GM21367 (cell line): ENCODE measurements around the gene GLP2R.
"Not testable (repeated sequence)": the region's sequence is repeated elsewhere in the genome, so short reads cannot be mapped to it uniquely, and the experiment has no call there.

Experiments used
- ATAC-seq: cut with Tn5 transposase; IDR thresholded peaks from one replicate; pipeline ENCODE4 v1.9.1; 2021; ENCODE audit not compliant: unreplicated experiment

The GLP2R gene

GRCh38 chr17:9918804-9919352 is 93.2 kb downstream of the GLP2R start:
- ATAC-seq, result no peak

DNA sequence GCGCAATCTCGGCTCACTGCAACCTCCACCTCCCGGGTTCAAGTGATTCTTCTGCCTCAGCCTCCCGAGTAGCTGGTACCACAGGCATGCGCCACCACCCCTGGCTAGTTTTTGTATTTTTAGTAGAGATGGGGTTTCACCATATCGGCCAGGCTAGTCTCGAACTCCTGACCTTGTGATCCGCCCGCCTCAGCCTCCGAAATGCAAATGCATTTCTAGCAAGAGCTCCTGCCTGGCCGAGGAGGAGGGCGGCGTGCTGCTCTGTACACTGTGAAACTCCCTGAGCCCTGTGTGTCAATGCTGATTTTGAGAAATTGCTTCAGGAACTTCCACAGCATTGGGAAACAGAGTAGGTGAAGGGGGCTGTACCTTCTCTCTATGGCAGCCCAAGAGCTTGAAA is 95.5 kb downstream of the GLP2R start:
- ATAC-seq, result not testable (repeated sequence)

DNA sequence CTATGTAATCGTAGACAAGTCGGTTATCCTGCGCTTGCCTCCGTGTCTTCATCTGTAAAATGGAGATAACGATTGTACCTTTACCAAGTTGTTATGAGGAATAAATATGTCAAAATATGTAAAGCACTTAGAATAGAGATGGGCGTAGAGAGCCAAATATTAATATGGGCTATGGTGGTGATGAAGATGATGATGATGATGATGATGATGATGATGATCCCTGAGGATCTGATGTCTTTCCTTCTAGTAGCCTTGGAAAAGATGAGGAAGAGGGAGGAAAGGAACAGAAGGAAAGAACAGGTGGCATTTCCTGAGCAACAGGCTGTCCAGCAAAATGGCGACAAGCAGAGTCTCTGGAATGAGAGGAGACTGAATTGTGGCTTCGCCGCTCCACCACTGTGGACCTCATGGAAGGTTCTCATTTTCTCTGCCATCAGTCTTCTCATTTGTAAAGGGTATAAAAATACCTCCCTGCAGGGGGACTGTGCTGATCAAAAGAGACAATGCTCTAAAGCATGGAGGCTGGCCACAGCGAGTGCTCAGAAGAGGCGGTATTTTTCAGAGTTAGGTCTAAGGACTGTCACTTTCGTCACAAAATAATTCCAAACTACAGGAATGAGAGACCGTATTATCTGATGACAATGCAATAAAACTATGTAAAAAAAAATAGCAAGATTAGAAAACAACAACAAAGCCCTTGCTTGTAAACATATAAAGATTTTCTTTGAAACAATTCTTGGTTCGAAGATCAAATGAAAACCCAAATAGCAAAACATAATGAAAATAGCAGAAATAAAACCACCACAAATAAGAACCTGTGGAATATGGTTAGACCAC is 96.5 kb downstream of the GLP2R start:
- ATAC-seq, result no peak

GRCh38 chr17:9924735-9925191 is 99.0 kb downstream of the GLP2R start:
- ATAC-seq, result peak; percentile 54

DNA sequence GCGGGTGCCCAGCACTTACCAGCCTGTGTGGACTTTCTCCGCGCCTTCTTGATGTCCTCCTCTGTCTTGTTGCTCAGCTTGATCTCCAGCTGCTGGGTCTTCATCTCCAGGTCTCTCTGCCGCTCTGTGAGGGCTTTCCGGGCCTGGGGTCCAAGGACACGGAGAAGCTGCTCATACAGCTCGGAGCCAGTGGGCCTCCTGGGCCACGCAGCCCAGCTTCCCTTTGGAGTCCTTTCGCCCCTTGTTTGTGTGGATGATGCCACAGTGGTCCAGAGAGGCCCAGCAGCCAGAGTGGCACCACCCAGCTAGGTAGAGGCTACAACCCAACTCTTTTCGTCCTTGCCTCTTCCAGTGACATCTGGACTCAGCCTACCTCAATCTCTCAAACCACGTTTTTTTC is 99.7 kb downstream of the GLP2R start:
- ATAC-seq, result no peak

DNA sequence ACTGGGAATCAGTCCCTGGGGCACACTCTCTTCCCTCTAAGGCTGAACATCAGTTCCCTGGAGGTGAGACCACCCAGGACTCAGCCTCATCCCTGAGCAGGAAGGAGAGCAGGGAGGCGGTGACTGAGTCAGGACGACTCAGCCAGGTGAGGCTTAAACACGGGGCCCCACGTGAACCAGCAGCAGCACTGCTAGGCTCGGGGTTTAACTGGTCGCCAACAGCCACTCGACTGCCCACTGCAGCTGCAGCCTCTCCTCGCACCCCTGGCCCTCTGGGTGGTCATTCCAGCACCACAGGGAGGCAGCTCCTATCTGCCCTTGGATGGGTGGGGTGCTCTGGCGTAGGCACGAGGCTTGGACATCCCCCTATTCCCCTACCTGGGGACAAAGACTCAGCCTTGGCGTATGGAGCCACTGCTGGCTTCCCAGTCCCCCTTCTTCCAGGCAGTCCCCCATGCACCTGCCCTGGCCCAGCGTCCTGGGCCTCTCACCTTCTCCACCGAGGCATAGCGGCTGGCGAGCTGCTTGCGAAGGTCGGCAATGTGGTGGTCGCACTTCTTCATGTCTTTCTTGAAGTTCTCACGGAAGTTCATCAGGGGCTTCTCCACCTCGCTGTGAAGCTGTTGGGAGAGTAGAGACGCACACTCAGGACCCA is 100.6 kb downstream of the GLP2R start:
- ATAC-seq, result no peak

GRCh38 chr17:9928601-9929333 is 103.0 kb downstream of the GLP2R start:
- no peak for ATAC-seq

GRCh38 chr17:9929871-9930270 is 104.1 kb downstream of the GLP2R start:
- ATAC-seq, result no peak

GRCh38 chr17:9931144-9931741 is 105.5 kb downstream of the GLP2R start:
- ATAC-seq, result no peak

DNA sequence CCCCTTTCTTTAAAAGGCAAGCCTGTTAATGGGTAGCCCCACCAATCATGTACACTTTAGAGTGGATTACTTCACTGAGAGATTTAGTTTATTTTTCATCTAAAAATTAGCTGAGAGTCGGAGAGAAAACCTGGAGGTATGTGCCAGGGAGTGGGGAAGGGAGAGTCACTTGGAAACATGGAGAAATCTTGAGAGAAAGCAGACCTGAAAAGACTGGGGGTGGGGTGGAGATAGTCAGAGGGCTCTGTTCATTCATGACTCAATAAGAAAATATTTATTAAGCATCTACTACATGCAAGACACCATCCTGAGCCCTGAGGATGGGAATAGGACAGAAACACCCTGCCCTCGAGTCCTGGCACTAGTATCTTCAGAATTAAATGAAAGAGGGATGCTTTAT is 106.8 kb downstream of the GLP2R start:
- ATAC-seq, result no peak

GRCh38 chr17:9934331-9934730 is 108.6 kb downstream of the GLP2R start:
- ATAC-seq, result no peak

DNA sequence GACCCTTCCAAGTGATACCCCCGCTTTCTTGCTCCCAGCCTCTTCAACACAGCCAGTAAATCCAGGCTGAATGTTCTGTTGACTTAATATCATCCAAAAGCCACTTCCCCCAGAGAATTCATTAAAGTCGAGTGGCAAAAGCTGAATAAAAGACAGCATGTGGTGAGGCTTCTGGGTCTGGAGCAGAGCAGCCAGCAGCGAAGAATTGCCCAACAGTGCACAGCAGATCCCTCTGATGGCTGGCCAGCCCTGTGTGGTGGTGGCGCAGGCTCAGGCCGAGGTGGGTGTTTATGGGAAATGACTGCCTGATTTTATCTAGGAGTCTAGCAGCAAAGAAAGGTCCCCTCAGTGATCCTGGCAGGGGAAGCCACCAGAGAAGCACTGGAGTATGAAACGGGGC is 109.7 kb downstream of the GLP2R start:
- ATAC-seq, result no peak

GRCh38 chr17:9936095-9936494 is 110.4 kb downstream of the GLP2R start:
- ATAC-seq, result no peak

- ATAC-seq, result no peak
Observed at GRCh38 chr17:9937241-9937761, 111.6 kb downstream of the GLP2R start.

GRCh38 chr17:9937901-9938300 is 112.2 kb downstream of the GLP2R start:
- no peak for ATAC-seq

GRCh38 chr17:9938764-9939163 is 113.0 kb downstream of the GLP2R start:
- no peak for ATAC-seq

GRCh38 chr17:9940841-9941240 is 115.1 kb downstream of the GLP2R start:
- ATAC-seq, result no peak

DNA sequence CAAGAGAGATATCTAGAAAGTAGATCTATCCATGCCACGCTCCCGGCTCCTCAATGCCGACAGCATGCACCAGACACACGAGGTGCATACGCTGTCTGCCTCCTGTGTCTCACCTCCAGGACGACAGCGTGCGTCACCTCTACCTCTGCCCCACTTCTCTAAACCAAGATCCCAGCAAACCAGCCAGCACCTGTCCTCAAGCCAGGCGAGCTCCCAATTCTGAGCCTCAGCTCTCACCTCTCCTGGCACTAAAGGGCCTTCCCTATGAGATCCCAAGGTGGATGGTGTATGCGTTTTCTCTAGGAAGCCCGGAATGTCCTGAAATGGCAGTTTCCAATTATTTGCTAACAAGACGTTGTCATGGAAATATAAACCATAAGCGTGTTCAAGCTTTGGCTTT is 115.6 kb downstream of the GLP2R start:
- no peak for ATAC-seq
